HEK293 (cell line): ENCODE results near the gene SLC25A13.

Experiments
- CTCF ChIA-PET: fragments of 350-600 bp; formaldehyde crosslinking; extraction: SDS; loops from one replicate; lab custom pipeline; 2021; ENCODE audit warnings: antibody characterized with exemption; lab: Yijun Ruan, JAX
- POLR2A ChIA-PET: fragments of 300-600 bp; formaldehyde crosslinking; extraction: SDS; loops from one replicate; lab custom pipeline; 2020; ENCODE audit warnings: antibody characterized with exemption, inconsistent platforms; lab: Yijun Ruan, JAX
- H3K27ac ChIP-seq: fragments of 200-500 bp; sonication (Bioruptor generic); 2 replicates; pipeline ENCODE4 v1.5.1; 2014; ENCODE audit warnings: low read depth, low read length, control low read depth, inconsistent platforms; ENCODE audit errors: extremely low read depth
- H3K36me3 ChIP-seq, 2 experiments: fragments of 200-500 bp in 1 of 2; sonication (Bioruptor generic) in 1 of 2; 1 replicate in 1 of 2; 2 replicates in 1 of 2; pipeline ENCODE4 v1.5.1; 2014 to 2017; ENCODE audit warnings: inconsistent platforms in 2 of 2, low read length in 2 of 2; ENCODE audit not compliant: control insufficient read depth in 2 of 2, insufficient read depth in 1 of 2
- H3K4me1 ChIP-seq: fragments of 200-500 bp; sonication (Bioruptor generic); 2 replicates; pipeline ENCODE4 v1.5.1; 2014; ENCODE audit warnings: mild to moderate bottlenecking, low read length, inconsistent platforms; ENCODE audit not compliant: control insufficient read depth, insufficient read depth
- H3K4me3 ChIP-seq: 2 replicates; pipeline ENCODE4 v1.5.1; 2011; ENCODE audit warnings: low read depth, mild to moderate bottlenecking, control low read depth, low read length, moderate library complexity
- H3K9me3 ChIP-seq: fragments of 200-500 bp; sonication (Bioruptor generic); 2 replicates; pipeline ENCODE4 v1.5.1; 2014; ENCODE audit warnings: low read depth, low read length, inconsistent platforms; ENCODE audit not compliant: control insufficient read depth, insufficient read depth
- CTCF ChIP-seq: fragments of 450-650 bp; formaldehyde crosslinking; IDR thresholded peaks from 2 replicates; pipeline ENCODE4 v1.5.1; 2016; ENCODE audit warnings: missing biosample characterization, missing genetic modification characterization
- HOXC10 ChIP-seq: sonication (generic); formaldehyde crosslinking; IDR thresholded peaks from 2 replicates; pipeline ENCODE4 v1.8.1; 2023; ENCODE audit warnings: mild to moderate bottlenecking, missing genetic modification reagents
- KLF16 ChIP-seq: fragments of 450-650 bp; formaldehyde crosslinking; IDR thresholded peaks from 2 replicates; pipeline ENCODE4 v1.5.1; 2017; ENCODE audit warnings: missing biosample characterization, missing genetic modification characterization
- OVOL3 ChIP-seq: fragments of 450-650 bp; formaldehyde crosslinking; IDR thresholded peaks from 2 replicates; pipeline ENCODE4 v1.5.1; 2016; ENCODE audit warnings: missing biosample characterization, missing genetic modification characterization
- RBAK ChIP-seq: fragments of 450-650 bp; formaldehyde crosslinking; IDR thresholded peaks from 2 replicates; pipeline ENCODE4 v1.5.1; 2016; ENCODE audit warnings: missing biosample characterization, missing genetic modification characterization
- SP3 ChIP-seq: fragments of 450-650 bp; formaldehyde crosslinking; IDR thresholded peaks from 2 replicates; pipeline ENCODE4 v1.5.1; 2016; ENCODE audit warnings: missing biosample characterization, missing genetic modification characterization
- ZBTB11 ChIP-seq: fragments of 450-650 bp; formaldehyde crosslinking; conservative IDR thresholded peaks from 2 replicates; pipeline ENCODE4 v1.5.1; 2016; ENCODE audit warnings: low read depth, missing biosample characterization, missing genetic modification characterization
- ZIC2 ChIP-seq: fragments of 450-650 bp; formaldehyde crosslinking; IDR thresholded peaks from 2 replicates; pipeline ENCODE4 v1.5.1; 2016; ENCODE audit warnings: missing biosample characterization, missing genetic modification characterization
- ZNF114 ChIP-seq: fragments of 450-650 bp; formaldehyde crosslinking; IDR thresholded peaks from 2 replicates; pipeline ENCODE4 v1.5.0; 2017; ENCODE audit warnings: missing biosample characterization, missing genetic modification characterization
- ZNF157 ChIP-seq: fragments of 450-650 bp; formaldehyde crosslinking; IDR thresholded peaks from 2 replicates; pipeline ENCODE4 v1.5.1; 2016; ENCODE audit warnings: missing biosample characterization, missing genetic modification characterization
- ZNF174 ChIP-seq: fragments of 450-650 bp; formaldehyde crosslinking; IDR thresholded peaks from 2 replicates; pipeline ENCODE4 v1.5.0; 2017; ENCODE audit warnings: missing biosample characterization, mild to moderate bottlenecking, missing genetic modification characterization
- ZNF18 ChIP-seq: fragments of 450-650 bp; formaldehyde crosslinking; IDR thresholded peaks from 2 replicates; pipeline ENCODE4 v1.5.1; 2016; ENCODE audit warnings: missing biosample characterization, missing genetic modification characterization
- ZNF239 ChIP-seq: fragments of 450-650 bp; formaldehyde crosslinking; IDR thresholded peaks from 2 replicates; pipeline ENCODE4 v1.5.1; 2016; ENCODE audit warnings: missing biosample characterization, missing genetic modification characterization
- ZNF280D ChIP-seq: fragments of 450-650 bp; formaldehyde crosslinking; IDR thresholded peaks from 2 replicates; pipeline ENCODE4 v1.5.1; 2016; ENCODE audit warnings: missing biosample characterization, missing genetic modification characterization
- ZNF302 ChIP-seq: fragments of 450-650 bp; formaldehyde crosslinking; IDR thresholded peaks from 2 replicates; pipeline ENCODE4 v1.5.1; 2016; ENCODE audit warnings: missing biosample characterization, missing genetic modification characterization, low read depth
- ZNF311 ChIP-seq: fragments of 450-650 bp; formaldehyde crosslinking; IDR thresholded peaks from 2 replicates; pipeline ENCODE4 v1.5.1; 2017; ENCODE audit warnings: missing biosample characterization, missing genetic modification characterization, borderline replicate concordance
- ZNF350 ChIP-seq: fragments of 450-650 bp; formaldehyde crosslinking; IDR thresholded peaks from 2 replicates; pipeline ENCODE4 v1.5.0; 2017; ENCODE audit warnings: missing biosample characterization, mild to moderate bottlenecking, missing genetic modification characterization
- ZNF394 ChIP-seq: fragments of 450-650 bp; formaldehyde crosslinking; IDR thresholded peaks from 2 replicates; pipeline ENCODE4 v1.5.1; 2016; ENCODE audit warnings: missing biosample characterization, missing genetic modification characterization, mild to moderate bottlenecking, moderate library complexity, borderline replicate concordance
- ZNF473 ChIP-seq: fragments of 450-650 bp; formaldehyde crosslinking; IDR thresholded peaks from 2 replicates; pipeline ENCODE4 v1.5.1; 2017; ENCODE audit warnings: missing biosample characterization, missing genetic modification characterization
- ZNF555 ChIP-seq: fragments of 450-650 bp; formaldehyde crosslinking; conservative IDR thresholded peaks from 2 replicates; pipeline ENCODE4 v1.5.1; 2017; ENCODE audit warnings: missing biosample characterization, mild to moderate bottlenecking, missing genetic modification characterization, inconsistent platforms
- ZNF596 ChIP-seq: fragments of 450-650 bp; IDR thresholded peaks from 2 replicates; pipeline ENCODE4 v1.5.0; 2018; ENCODE audit warnings: missing biosample characterization, mild to moderate bottlenecking, missing genetic modification characterization, moderate library complexity
- ZNF704 ChIP-seq: fragments of 450-650 bp; formaldehyde crosslinking; IDR thresholded peaks from 2 replicates; pipeline ENCODE4 v1.5.1; 2016; ENCODE audit warnings: missing biosample characterization, missing genetic modification characterization
- ZXDB ChIP-seq: fragments of 450-650 bp; formaldehyde crosslinking; IDR thresholded peaks from 2 replicates; pipeline ENCODE4 v1.5.1; 2016; ENCODE audit warnings: missing biosample characterization, missing genetic modification characterization

SLC25A13 gene

GRCh38 chr7:96202102-96202501, 119.8 kb downstream of the SLC25A13 start:
- no peak overlapping the region for H3K27ac ChIP-seq
- no peaks in the 10 kb centered on the region for H3K9me3 ChIP-seq
- no peaks in the 10 kb centered on the region for H3K4me1 ChIP-seq
- TF ChIP-seq ZNF280D (no peak), ZNF704 (tag by site-specific recombination) (no peak), ZBTB11 (tag by site-specific recombination) (no peak), ZNF174 (no peak), ZNF311 (tag by site-specific recombination) (no peak), ZNF596 (tag by site-specific recombination) (no peak), ZNF473 (tag by site-specific recombination) (no peak), CTCF (tag by site-specific recombination) (no peak), ZNF239 (tag by site-specific recombination) (no peak)
- H3K4me3 ChIP-seq = no peak overlapping the region
- POLR2A ChIA-PET = no interaction called here
- no peaks in the 10 kb centered on the region for H3K36me3 ChIP-seq
- CTCF ChIA-PET = no interaction called here

GRCh38 chr7:96200740-96201139, 121.2 kb downstream of the SLC25A13 start:
- no peaks in the 10 kb centered on the region for H3K4me1 ChIP-seq
- H3K9me3 ChIP-seq = no peaks in the 10 kb centered on the region
- H3K36me3 ChIP-seq = no peaks in the 10 kb centered on the region
- H3K4me3 ChIP-seq = no peak overlapping the region
- H3K27ac ChIP-seq = no peak overlapping the region
- POLR2A ChIA-PET = no interaction called here
- CTCF ChIA-PET = interaction anchor here (0.7 kb wide), 1 partner anchor 559 kb away, joined by 3 read pairs; no protein-coding TSS in a partner anchor
- TF ChIP-seq ZNF302 = no peak
- no peak for TF ChIP-seq ZNF350
- TF ChIP-seq RBAK (tag by site-specific recombination) = no peak
- no peak for TF ChIP-seq HOXC10 (CRISPR knock-in tag)
- TF ChIP-seq OVOL3 (tag by site-specific recombination) = no peak
- TF ChIP-seq ZNF555 (tag by site-specific recombination) = no peak
- TF ChIP-seq ZIC2 (tag by site-specific recombination) = no peak
- TF ChIP-seq ZNF18 (tag by site-specific recombination) = no peak
- TF ChIP-seq ZNF114 (tag by site-specific recombination) = no peak
- no peak for TF ChIP-seq KLF16
- TF ChIP-seq ZNF157 (tag by site-specific recombination) = no peak
- TF ChIP-seq ZXDB = no peak
- TF ChIP-seq ZNF394 = no peak
- TF ChIP-seq ZNF174 = no peak
- no peak for TF ChIP-seq SP3
- TF ChIP-seq ZNF596 (tag by site-specific recombination) = no peak
